Activated CD4-positive, alpha-beta T cell treated with anti-CD3 and anti-CD28 coated beads, Interleukin-2, Interleukin-4, amounts not matched to agents 100 ng/mL and 50 ng/mL, durations not matched to agents 16 hours and 8 hours (primary cell): ENCODE results near the gene TLX2.
"Not testable (repeated sequence)": the region's sequence is repeated elsewhere in the genome, so short reads cannot be mapped to it uniquely, and the experiment has no call there.

Experiments used
- DNase-seq: peaks from one replicate; pipeline ENCODE4 v3.0.0-alpha.2; 2020; ENCODE audit warnings: low spot score

TLX2 gene

DNA sequence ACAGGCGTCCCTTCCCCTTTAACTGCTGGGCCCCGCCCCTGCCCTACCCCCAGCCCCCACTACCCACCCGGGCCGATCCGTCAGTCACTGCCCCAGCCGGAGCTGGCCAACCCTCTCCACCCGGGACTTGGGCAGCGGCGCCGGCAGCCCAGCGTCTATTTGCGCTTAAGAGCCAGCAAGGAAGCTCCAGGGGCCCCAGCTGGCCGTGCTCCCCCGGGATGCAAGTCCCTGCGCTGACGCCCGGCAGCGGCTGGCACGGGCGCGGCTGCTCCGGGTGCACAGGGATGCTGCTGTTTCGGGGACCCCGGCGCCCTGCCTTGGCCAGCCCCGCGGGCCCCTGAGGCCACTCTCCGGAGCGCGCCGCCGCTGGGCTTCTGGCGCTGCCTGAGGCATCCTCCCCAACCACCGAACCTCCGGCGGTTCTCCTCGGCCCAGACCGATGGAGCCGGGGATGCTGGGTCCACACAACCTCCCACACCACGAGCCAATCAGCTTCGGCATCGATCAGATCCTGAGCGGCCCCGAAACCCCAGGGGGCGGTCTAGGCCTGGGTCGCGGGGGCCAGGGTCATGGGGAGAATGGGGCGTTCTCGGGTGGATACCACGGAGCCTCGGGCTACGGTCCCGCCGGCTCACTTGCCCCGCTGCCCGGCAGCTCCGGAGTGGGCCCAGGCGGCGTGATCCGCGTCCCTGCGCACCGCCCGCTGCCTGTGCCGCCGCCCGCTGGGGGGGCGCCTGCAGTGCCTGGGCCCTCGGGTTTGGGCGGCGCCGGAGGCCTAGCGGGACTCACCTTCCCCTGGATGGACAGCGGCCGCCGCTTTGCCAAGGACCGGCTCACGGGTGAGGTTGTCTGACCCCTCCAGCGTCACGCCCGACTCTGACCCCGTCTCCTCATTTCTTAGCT is at the start of gene TLX2:
TSS of gene TLX2 (plus strand) at position 83 of the 903 bp plus-strand sequence. CDS start at position 440, 357 bp downstream.
- DNase-seq, result no peak

GRCh38 chr2:74470742-74471141 is 43.5 kb upstream of the TLX2 start:
- DNase-seq, result not testable (repeated sequence)

GRCh38 chr2:74471332-74472065 is 42.8 kb upstream of the TLX2 start:
- DNase-seq, result no peak

DNA sequence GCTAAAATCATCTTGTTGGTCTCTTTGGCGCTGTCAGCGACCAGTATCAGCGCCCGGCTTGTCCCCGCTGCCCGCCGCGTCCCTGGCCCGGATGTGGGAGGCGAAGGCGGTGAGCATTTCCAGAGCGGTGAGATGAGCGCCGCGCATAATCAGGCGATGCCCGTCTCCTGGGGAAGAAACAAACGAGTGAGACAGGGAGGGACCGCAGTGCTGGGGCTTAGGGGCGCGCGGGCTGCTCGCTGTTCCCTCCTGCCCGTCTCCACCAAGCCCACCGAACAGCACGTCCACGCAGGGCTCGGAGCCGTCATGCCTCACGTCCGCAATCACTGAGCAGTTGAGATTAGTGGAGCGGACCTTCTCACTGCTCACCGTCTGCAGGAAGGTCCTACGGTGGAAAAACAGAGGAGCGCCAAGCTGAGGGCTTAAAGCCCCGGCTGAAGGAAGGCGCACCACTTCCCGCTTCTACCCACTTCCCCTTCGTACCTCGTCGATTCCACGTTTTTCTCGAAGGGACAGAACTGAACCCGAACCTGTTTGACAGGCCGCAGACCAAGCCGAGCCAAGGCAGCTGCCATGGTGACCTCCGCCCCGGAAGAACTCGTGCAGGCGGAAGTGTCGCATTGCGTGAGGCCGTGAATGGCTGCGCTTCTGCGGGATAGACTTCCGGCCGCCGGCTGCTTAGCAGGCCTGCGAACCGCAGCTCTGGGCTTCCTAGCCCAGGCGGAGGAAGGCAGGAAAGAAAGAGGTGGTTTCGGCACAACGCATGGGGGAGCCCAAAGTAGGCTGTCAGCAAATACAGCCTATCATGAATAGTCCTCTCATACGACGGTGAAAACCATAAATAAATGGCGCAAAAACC is 41.9 kb upstream of the TLX2 start, which contains the start of gene MRPL53:
TSS of gene MRPL53 (minus strand) at position 595 of the 859 bp plus-strand sequence. CDS start at position 575, 20 bp downstream.
- peak; percentile 97 for DNase-seq

DNA sequence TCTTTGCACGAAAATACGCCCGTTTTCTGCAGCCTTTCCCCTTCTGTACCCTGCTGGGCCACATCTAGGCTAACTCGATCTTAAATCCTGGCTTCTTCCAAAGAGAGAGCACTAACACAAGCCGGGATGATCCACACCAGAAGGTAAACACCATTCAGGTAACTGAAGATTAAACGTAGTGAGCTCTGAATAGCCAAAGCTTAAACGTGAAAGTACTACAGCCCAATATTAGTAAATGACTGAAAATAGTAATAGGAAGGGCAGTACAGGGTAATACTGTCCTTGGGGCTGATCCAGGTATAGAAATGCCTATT is 41.3 kb upstream of the TLX2 start:
- DNase-seq, result no peak

GRCh38 chr2:74474481-74474880 is 39.8 kb upstream of the TLX2 start:
- DNase-seq, result no peak

- DNase-seq, result no peak
These were observed 39.4 kb upstream of the TLX2 start for GRCh38 chr2:74474899-74475298.

DNA sequence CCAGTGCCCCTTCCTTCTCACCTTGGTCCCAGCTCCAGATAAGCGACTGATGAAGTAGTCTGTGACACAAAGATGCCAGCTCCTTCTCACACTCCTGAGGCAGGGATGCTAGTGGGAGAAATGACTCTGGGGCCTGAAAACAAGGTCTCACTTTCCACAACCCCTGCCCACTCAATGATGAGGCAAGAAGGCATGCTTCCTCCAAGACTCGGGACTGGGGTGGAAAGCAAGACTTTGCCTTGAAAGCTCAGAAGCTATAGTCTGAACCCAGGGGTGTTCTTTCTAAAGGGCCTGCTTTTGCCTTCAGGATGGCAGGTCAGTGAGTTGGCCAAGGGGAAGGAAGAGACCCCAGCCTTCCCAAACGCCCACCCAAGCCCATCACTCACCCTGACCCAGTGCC is 32.8 kb upstream of the TLX2 start:
- no peak for DNase-seq

GRCh38 chr2:74481961-74482800 is 32.1 kb upstream of the TLX2 start:
- DNase-seq, result no peak

DNA sequence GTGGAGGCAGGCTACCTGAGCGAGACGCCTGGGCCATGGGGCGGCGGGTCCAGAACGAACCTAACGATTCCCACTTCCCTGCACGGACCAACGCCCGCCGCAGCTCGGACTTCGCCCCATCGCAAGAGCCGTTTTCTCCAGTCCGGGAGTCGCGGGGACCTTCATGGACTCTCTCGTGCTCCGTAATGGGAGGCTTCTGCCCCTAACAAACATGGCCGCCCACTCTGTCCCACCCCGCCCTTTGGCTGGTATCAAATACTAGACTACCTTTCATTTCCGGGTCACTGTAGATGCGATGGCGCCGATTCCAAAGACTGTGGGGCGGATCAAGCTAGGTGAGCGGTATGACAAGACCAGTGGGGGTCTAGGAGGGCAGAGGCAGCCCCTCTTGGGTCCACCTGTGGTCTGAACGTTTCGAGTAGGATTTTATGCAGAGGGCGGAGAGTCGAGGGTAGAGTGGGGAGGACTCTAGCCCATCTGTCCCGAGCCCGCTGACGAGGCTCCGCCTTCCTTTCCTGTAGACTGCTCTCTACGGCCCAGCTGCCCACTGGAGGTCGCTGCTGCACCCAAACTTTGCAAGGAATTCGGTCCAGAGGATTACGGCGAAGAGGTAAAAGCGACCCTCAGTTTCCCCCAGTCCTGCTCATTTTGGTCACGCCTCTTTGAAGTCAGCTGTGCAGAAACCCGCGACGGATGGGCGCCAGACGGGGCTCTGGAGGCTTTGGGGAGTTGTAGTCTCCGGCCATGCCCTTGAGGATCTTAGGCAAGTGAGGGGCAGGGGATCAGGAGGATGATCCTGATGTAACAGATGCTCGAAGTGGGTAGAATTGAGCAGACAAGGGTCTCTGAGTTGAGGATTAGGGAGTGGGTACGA is 31.2 kb upstream of the TLX2 start, which contains the start of the genes CCDC142 and TTC31:
TSS of gene CCDC142 (minus strand) at position 198 of the 874 bp plus-strand sequence. CDS start at position 37, 161 bp downstream.
TSS of gene TTC31 (plus strand) at position 281 of the 874 bp plus-strand sequence. CDS start at position 296, 15 bp downstream.
- DNase-seq, result peak; percentile 95

- not testable (repeated sequence) for DNase-seq
These were observed 30.5 kb upstream of the TLX2 start for GRCh38 chr2:74483675-74484164.

- no peak for DNase-seq
These were observed 28.1 kb upstream of the TLX2 start for GRCh38 chr2:74486141-74486540.

DNA sequence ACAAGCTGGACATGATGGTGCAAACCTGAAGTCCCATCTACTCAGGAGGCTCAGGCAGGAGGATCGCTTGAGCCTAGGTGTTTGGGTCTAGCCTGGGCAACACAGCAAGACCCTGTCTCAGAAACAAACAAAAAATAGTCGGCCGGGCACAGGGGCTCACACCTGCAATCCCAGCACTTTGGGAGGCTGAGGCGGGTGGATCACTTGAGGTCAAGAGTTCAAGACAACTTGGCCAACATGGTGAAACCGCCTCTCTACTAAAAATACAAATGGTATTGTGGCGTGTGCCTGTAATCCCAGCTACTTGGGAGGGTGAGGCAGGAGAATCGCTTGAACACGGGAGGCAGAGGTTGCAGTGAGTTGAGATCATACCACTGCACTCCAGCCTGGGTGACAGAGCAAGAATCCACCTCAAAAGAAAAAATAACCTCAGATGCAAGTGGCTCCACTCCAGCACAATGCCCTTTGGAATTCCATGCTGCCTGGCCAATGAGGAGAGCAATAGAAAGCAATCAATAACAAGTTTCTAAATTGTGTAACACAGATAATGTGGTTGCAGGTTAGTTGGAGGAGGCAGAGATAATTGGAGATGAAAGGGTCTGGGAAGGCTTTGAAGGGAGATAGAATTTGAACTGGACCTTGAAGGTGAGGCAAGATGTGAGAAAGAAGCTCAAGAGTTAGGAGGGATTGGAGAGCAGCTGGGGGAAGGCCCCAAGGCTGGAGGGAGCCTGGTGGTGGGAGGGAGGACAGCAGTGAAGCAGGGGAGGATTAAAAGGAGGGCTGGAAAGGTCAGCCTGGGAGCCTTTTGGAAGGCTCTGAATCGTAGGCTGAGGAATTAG is 25.4 kb upstream of the TLX2 start:
- no peak for DNase-seq

- no peak for DNase-seq
These were observed 24.3 kb upstream of the TLX2 start for GRCh38 chr2:74489906-74490305.

- no peak for DNase-seq
These were observed 22.4 kb upstream of the TLX2 start for GRCh38 chr2:74491648-74492544.

- DNase-seq, result no peak
These were observed 20.7 kb upstream of the TLX2 start for GRCh38 chr2:74493546-74493945.

- no peak for DNase-seq
These were observed 18.8 kb upstream of the TLX2 start for GRCh38 chr2:74495440-74495839.
